A673 (cell line): ENCODE measurements around the gene DOCK10.

ENCODE experiments used
- EZH2 ChIP-seq: fragments of 200-600 bp; sonication (generic); IDR thresholded peaks from 2 replicates; pipeline ENCODE4 v1.6.1; 2017; ENCODE audit warnings: borderline replicate concordance, low read depth, mild to moderate bottlenecking, mixed read lengths, antibody characterized with exemption, low read length; ENCODE audit not compliant: poor library complexity, severe bottlenecking
- TF ChIP-seq, protein P1 (sequence below): fragments of 300-800, 200-600 bp; sonication (generic); conservative IDR thresholded peaks from 2 replicates; pipeline ENCODE4 v1.5.1; 2017; ENCODE audit warnings: low read depth, mild to moderate bottlenecking, antibody characterized with exemption, low read length, moderate library complexity, mixed read lengths

DNA sequence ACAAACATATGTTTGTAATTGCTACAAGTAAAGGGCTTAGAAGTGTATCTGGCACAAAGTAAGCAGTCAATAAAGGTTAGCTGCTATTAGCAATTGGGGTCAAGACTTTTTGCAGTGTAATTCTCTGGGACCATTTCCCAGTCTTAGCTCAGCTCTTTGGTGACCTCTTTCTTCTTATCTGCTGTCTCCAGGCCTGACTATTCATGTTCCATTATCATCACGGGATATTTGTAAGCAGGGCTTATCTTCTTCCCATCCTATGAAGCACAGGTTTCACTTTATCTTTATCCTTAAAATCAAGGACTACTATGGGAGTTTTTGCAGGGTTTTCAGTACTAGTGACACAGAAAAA lies 131.7 kb downstream of the DOCK10 start:
- TF ChIP-seq, protein P1, sequence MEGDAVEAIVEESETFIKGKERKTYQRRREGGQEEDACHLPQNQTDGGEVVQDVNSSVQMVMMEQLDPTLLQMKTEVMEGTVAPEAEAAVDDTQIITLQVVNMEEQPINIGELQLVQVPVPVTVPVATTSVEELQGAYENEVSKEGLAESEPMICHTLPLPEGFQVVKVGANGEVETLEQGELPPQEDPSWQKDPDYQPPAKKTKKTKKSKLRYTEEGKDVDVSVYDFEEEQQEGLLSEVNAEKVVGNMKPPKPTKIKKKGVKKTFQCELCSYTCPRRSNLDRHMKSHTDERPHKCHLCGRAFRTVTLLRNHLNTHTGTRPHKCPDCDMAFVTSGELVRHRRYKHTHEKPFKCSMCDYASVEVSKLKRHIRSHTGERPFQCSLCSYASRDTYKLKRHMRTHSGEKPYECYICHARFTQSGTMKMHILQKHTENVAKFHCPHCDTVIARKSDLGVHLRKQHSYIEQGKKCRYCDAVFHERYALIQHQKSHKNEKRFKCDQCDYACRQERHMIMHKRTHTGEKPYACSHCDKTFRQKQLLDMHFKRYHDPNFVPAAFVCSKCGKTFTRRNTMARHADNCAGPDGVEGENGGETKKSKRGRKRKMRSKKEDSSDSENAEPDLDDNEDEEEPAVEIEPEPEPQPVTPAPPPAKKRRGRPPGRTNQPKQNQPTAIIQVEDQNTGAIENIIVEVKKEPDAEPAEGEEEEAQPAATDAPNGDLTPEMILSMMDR = no peak
- no peak for TF ChIP-seq EZH2
